ENCODE results near the gene APOO.

DNA sequence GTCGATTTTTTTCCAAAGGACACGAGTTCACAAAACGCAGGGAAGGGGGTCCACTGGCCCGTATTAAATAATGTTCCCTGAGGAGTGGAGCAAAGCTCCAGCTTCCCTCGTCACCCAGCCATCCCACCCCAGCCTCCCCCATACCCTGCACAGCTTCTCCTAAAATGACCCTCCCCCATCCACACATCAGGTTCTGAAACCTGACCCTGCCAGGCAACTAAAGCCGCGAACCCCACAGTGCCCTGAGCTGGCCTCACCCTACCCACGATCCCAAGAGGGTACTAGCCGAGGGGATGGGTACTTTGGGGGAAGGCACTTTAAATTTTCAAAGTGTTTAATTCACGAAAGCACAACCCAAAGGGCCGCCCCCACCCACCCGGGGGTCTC, 634 bp downstream of the APOO start:
- TF ChIP-seq, protein P1, sequence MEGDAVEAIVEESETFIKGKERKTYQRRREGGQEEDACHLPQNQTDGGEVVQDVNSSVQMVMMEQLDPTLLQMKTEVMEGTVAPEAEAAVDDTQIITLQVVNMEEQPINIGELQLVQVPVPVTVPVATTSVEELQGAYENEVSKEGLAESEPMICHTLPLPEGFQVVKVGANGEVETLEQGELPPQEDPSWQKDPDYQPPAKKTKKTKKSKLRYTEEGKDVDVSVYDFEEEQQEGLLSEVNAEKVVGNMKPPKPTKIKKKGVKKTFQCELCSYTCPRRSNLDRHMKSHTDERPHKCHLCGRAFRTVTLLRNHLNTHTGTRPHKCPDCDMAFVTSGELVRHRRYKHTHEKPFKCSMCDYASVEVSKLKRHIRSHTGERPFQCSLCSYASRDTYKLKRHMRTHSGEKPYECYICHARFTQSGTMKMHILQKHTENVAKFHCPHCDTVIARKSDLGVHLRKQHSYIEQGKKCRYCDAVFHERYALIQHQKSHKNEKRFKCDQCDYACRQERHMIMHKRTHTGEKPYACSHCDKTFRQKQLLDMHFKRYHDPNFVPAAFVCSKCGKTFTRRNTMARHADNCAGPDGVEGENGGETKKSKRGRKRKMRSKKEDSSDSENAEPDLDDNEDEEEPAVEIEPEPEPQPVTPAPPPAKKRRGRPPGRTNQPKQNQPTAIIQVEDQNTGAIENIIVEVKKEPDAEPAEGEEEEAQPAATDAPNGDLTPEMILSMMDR (IDR thresholded peaks at IDR 0.05): no peak
- TF ChIP-seq POLR2A (IDR thresholded peaks at IDR 0.05): no peak
